Adrenal gland (tissue), 5 donors: ENCODE measurements around the gene RFC2.

ENCODE experiments used
- POLR2A ChIP-seq, 2 donors: fragments of 450-650 bp; IDR thresholded peaks; one replicate each; pipeline ENCODE4 v1.6.1; 2017; ENCODE audit warnings: antibody characterized with exemption in 2 of 2, mild to moderate bottlenecking in 2 of 2, moderate library complexity in 1 of 2
- TF ChIP-seq, protein P1 (sequence below), 6 experiments: fragments of 450-650 bp in 4 of 6; fragments of 200-600 bp in 2 of 6; sonication (generic) in 1 of 6; IDR thresholded peaks; 1 replicate in 5 of 6; 2 replicates in 1 of 6; pipeline versions ENCODE4 v1.5.1 to v1.8.0; 2016 to 2021; ENCODE audit warnings: antibody characterized with exemption in 6 of 6, mild to moderate bottlenecking in 2 of 6, moderate library complexity in 1 of 6
- donor health status: DM: no; HTN: no; CAD: no.

DNA sequence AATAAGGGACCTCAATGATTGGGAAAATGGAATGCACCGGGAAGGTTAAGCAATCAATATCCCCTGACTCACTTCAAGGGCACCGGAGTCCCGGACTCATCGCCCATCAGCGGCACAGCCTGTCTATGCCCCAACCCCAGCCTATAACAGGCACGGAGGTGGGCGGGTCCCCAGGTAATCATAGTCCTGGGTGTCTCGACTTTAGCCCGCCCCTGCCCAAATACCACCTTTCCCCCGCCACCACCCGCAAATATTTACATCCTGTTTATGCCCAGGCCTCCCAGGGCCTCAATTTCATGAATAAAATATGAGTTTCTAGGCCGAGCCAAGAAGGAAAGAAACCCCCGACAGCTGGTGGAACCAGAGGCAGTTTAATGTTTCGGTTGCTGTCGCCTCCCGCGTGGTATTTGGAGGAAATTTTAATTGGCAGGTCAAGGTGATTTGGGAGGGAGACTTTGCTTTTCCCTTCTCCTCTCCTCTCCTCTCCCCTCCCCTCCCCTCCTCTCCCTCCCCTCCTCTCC is 15.6 kb upstream of the RFC2 start:
- TF ChIP-seq, protein P1, sequence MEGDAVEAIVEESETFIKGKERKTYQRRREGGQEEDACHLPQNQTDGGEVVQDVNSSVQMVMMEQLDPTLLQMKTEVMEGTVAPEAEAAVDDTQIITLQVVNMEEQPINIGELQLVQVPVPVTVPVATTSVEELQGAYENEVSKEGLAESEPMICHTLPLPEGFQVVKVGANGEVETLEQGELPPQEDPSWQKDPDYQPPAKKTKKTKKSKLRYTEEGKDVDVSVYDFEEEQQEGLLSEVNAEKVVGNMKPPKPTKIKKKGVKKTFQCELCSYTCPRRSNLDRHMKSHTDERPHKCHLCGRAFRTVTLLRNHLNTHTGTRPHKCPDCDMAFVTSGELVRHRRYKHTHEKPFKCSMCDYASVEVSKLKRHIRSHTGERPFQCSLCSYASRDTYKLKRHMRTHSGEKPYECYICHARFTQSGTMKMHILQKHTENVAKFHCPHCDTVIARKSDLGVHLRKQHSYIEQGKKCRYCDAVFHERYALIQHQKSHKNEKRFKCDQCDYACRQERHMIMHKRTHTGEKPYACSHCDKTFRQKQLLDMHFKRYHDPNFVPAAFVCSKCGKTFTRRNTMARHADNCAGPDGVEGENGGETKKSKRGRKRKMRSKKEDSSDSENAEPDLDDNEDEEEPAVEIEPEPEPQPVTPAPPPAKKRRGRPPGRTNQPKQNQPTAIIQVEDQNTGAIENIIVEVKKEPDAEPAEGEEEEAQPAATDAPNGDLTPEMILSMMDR (IDR thresholded peaks at IDR 0.05), result no peak
- no peak for TF ChIP-seq POLR2A (IDR thresholded peaks at IDR 0.05)
